ENCODE data around the gene MAP7D2.
A peak's percentile ranks its signal among the peaks of the same experiment; 100 is the strongest.

The MAP7D2 gene

DNA sequence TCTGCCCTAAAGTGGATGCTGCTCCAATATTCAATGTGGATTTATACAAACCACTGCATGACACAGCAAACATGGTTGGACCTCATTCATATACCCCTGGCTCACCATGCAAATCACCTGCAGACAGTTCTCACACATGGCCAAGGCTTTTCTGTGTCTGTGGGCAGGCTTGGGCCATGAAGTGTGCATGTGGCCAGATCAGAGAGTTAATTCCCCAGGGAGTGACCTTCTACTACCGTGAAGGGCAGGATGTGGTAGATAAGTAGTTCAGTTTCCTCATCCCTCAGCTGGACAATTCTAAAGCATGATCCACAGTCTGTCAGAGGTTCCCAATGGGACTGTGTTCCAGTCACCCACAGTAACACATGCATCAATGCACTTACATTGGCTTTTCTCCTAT is 101.3 kb downstream of the MAP7D2 start:
- H3K27me3 Mint-ChIP-seq (ENCODE audit: low read depth) = peaks cover 3% of the 10 kb centered on the region
- TF ChIP-seq, protein P1, sequence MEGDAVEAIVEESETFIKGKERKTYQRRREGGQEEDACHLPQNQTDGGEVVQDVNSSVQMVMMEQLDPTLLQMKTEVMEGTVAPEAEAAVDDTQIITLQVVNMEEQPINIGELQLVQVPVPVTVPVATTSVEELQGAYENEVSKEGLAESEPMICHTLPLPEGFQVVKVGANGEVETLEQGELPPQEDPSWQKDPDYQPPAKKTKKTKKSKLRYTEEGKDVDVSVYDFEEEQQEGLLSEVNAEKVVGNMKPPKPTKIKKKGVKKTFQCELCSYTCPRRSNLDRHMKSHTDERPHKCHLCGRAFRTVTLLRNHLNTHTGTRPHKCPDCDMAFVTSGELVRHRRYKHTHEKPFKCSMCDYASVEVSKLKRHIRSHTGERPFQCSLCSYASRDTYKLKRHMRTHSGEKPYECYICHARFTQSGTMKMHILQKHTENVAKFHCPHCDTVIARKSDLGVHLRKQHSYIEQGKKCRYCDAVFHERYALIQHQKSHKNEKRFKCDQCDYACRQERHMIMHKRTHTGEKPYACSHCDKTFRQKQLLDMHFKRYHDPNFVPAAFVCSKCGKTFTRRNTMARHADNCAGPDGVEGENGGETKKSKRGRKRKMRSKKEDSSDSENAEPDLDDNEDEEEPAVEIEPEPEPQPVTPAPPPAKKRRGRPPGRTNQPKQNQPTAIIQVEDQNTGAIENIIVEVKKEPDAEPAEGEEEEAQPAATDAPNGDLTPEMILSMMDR (IDR thresholded peaks at IDR 0.05; ENCODE audit: unreplicated experiment in 3 of 3) = no peak
- H3K36me3 Mint-ChIP-seq (ENCODE audit: low read depth) = peaks cover 10% of the 10 kb centered on the region
- peaks cover 22% of the 10 kb centered on the region for H3K9me3 Mint-ChIP-seq
- H3K4me3 Mint-ChIP-seq = no peak overlapping the region
- H3K27ac Mint-ChIP-seq = no peak overlapping the region
- H3K4me1 Mint-ChIP-seq = no peaks in the 10 kb centered on the region

DNA sequence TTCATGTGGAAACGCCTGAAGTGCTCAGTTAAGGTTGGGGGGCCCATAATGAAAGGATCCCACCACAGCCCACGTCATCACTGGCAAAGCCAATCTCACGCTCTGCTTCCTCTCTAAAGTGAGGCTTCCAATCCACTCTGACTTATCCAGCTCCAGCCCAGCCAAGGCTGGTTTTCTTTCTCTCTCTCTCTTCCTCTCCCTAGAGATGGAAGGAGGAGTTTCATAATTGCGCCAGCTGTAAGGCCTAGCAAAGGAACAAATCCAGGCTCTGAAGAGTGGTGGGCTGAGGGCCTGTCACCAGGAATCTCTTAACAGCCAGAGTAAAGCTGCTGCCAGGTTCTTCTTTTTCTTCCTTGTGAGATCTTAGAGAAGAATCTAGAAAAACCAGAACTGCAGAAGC is 105.1 kb downstream of the MAP7D2 start:
- TF ChIP-seq, protein P1 (IDR thresholded peaks at IDR 0.05; ENCODE audit: unreplicated experiment in 3 of 3) = no peak
- Mint-ChIP-seq H3K36me3 (ENCODE audit: low read depth) (peaks cover 10% of the 10 kb centered on the region), H3K4me1 (no peaks in the 10 kb centered on the region), H3K27me3 (ENCODE audit: low read depth) (peaks cover 3% of the 10 kb centered on the region), H3K27ac (no peak overlapping the region), H3K4me3 (no peak overlapping the region), H3K9me3 (peaks cover 15% of the 10 kb centered on the region)

DNA sequence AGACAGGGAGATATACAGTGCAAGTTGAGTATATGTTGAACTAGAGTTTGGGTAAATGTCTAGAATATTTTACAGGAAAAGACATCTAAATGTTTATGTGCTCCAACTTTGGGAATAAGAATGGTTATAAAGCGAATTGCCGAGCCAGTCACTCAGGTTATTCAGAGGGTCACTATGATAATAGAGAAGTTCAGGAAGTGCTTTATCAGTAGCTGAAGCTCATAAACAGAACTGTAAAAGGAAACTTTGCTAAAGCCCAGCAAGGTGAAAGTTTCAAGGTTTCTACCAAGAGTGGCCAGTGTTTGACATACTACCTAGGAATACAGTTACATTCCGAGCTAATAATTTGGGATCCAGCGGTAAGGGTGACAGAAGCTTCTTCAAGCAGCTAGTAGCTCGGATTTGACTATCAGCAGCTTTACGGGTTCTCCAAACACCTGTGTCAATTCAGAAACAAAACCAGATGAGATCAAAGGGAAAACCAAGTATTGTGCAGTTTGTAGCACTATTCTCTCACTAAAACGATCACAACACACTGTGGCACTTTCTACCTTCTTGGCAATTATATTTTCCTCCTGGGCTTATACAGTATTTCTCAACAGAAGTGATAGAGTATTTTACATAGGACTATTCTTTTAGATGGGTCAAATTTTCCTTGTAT is 108.6 kb downstream of the MAP7D2 start:
- H3K27ac Mint-ChIP-seq = no peak overlapping the region
- H3K27me3 Mint-ChIP-seq (ENCODE audit: low read depth) = peaks cover under 1% of the 10 kb centered on the region
- TF ChIP-seq, protein P1 (IDR thresholded peaks at IDR 0.05; ENCODE audit: unreplicated experiment in 3 of 3) = no peak
- no peak overlapping the region for H3K4me3 Mint-ChIP-seq
- peaks cover under 1% of the 10 kb centered on the region for H3K36me3 Mint-ChIP-seq (ENCODE audit: low read depth)
- H3K4me1 Mint-ChIP-seq = no peaks in the 10 kb centered on the region
- peaks cover 3% of the 10 kb centered on the region for H3K9me3 Mint-ChIP-seq

DNA sequence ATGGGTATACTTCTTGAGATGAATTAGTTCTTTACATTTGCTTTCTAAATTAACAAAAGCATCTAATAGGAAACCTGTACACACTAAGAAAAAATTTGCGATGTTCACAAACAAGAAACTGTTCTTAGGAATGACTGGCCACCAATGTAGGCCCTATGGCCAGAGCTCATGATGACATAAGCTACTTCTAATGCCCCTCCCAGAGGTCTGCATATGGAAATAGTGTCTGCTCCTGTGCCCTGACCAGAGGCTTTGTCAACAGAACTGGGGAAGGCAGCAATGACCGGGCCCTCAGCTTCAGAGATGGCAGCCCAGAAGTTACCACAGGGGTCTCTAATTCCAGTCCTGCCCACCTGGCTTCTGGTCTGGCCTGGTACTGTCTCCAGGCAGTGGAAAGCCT is 110.8 kb downstream of the MAP7D2 start:
- H3K27ac Mint-ChIP-seq = no peak overlapping the region
- H3K27me3 Mint-ChIP-seq (ENCODE audit: low read depth) = no peaks in the 10 kb centered on the region
- TF ChIP-seq, protein P1 (IDR thresholded peaks at IDR 0.05; ENCODE audit: unreplicated experiment in 3 of 3) = no peak

DNA sequence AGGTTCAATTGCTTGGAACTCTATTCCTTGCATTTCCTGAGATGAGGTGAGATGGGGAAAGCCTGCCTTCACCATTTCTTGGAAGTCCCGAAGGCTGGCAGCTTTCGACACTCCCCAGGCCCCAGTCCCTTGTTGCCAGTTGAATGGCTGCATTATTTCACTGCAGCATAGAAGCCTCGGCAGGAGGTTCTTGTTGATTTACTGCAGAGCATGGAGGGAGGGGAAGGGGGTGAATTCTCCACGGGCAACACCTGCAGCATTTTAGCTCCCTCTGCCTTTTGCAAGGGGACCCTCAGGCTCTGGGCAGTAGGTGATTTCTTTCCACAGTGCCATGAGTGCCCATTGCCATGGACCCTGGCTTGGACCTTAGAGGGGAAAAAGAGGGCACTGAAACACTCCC is 115.1 kb downstream of the MAP7D2 start:
- H3K4me1 Mint-ChIP-seq = no peaks in the 10 kb centered on the region
- H3K27ac Mint-ChIP-seq = no peak overlapping the region
- TF ChIP-seq, protein P1 (IDR thresholded peaks at IDR 0.05; ENCODE audit: unreplicated experiment in 3 of 3) = no peak
- H3K27me3 Mint-ChIP-seq (ENCODE audit: low read depth) = no peaks in the 10 kb centered on the region
- no peak overlapping the region for H3K4me3 Mint-ChIP-seq
- peaks cover 13% of the 10 kb centered on the region for H3K9me3 Mint-ChIP-seq
- H3K36me3 Mint-ChIP-seq (ENCODE audit: low read depth) = no peaks in the 10 kb centered on the region

More for the DNA sequence above, 110.8 kb downstream of the MAP7D2 start:
- Mint-ChIP-seq H3K4me1 (no peaks in the 10 kb centered on the region), H3K4me3 (no peak overlapping the region), H3K36me3 (ENCODE audit: low read depth) (no peaks in the 10 kb centered on the region), H3K9me3 (peaks cover 3% of the 10 kb centered on the region)

DNA sequence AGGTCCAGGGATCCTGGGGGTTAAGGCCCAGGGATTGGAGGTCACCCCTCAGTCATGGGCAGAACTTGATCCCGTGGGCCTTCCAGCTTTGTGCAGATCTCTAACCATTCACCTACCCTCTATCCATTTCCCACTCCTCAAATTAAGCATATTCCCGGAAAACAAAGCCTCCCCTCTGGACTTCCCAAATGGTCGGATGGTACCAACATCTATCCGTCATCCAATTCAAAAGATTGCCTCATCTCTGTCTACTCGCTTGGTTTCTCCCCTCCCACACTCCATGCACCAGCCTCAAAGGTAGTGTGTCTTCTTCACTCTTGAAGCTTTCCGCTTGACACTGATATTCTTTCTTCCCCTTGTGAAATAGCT is 125.4 kb downstream of the MAP7D2 start:
- H3K27ac Mint-ChIP-seq = peak overlapping the region; percentile 4 to 94 (median 53)
- H3K27me3 Mint-ChIP-seq (ENCODE audit: low read depth) = no peaks in the 10 kb centered on the region
- TF ChIP-seq, protein P1 (IDR thresholded peaks at IDR 0.05; ENCODE audit: unreplicated experiment in 3 of 3) = peak in 2 of 3 experiments; percentile 12 to 21
- H3K4me1 Mint-ChIP-seq = peaks cover 2% of the 10 kb centered on the region
- H3K4me3 Mint-ChIP-seq = peak overlapping the region; percentile 81 to 93 (median 85)
- H3K36me3 Mint-ChIP-seq (ENCODE audit: low read depth) = peaks cover 3% of the 10 kb centered on the region
- H3K9me3 Mint-ChIP-seq = peaks cover 19% of the 10 kb centered on the region
